ENCODE data around the gene NAALADL2.

DNA sequence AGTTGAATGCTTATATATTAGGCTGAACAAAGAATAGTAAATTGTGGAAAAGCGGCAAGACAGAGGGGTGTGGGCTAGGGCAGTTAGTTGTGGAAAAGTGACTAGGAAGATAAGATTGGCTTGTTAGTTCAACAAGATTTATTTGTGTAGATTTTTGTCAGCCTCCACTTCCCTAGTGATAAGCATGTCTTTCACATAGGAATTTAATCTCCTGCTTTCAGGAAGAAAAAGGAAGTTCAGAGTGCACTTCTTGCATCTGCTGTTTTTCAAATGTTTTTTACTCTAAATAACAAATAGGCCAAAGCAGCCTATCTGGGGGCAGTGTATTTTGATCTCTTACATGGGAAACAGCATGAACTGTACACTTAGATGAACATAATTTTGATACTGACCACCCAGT is 919.9 kb downstream of the NAALADL2 start:
- TF ChIP-seq EZH2 (IDR thresholded peaks at IDR 0.05; ENCODE audit: borderline replicate concordance), result no peak
- TF ChIP-seq, protein P1, sequence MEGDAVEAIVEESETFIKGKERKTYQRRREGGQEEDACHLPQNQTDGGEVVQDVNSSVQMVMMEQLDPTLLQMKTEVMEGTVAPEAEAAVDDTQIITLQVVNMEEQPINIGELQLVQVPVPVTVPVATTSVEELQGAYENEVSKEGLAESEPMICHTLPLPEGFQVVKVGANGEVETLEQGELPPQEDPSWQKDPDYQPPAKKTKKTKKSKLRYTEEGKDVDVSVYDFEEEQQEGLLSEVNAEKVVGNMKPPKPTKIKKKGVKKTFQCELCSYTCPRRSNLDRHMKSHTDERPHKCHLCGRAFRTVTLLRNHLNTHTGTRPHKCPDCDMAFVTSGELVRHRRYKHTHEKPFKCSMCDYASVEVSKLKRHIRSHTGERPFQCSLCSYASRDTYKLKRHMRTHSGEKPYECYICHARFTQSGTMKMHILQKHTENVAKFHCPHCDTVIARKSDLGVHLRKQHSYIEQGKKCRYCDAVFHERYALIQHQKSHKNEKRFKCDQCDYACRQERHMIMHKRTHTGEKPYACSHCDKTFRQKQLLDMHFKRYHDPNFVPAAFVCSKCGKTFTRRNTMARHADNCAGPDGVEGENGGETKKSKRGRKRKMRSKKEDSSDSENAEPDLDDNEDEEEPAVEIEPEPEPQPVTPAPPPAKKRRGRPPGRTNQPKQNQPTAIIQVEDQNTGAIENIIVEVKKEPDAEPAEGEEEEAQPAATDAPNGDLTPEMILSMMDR (IDR thresholded peaks at IDR 0.05; ENCODE audit: poor library complexity), result no peak

Data from hepatocyte (in vitro differentiated cells).